BLaER1 treated with 17β-estradiol and CSF1 and Interleukin-3, amounts not matched to agents 10 nM and 100 nM (cell line): Measurements from ENCODE around the gene SLC2A3.
"Not testable (repeated sequence)": the region's sequence is repeated elsewhere in the genome, so short reads cannot be mapped to it uniquely, and the experiment has no call there.

ENCODE experiments used
- H3K27ac ChIP-seq, 11 experiments: shearing (Covaris generic); formaldehyde crosslinking; 2 replicates each; pipeline ENCODE4 v1.8.1; 2022
- H3K27me3 ChIP-seq, 11 experiments: shearing (Covaris generic); formaldehyde crosslinking; 2 replicates each; pipeline ENCODE4 v1.8.1; 2022
- H3K36me3 ChIP-seq, 11 experiments: shearing (Covaris generic); formaldehyde crosslinking; 2 replicates each; pipeline ENCODE4 v1.8.1; 2022
- H3K4me1 ChIP-seq, 10 experiments: shearing (Covaris generic); formaldehyde crosslinking; 2 replicates each; pipeline ENCODE4 v1.8.1; 2022
- H3K4me2 ChIP-seq, 11 experiments: shearing (Covaris generic); formaldehyde crosslinking; 2 replicates each; pipeline ENCODE4 v1.8.1; 2022
- H3K4me3 ChIP-seq, 10 experiments: shearing (Covaris generic); formaldehyde crosslinking; 2 replicates each; pipeline ENCODE4 v1.8.1; 2022
- H3K9ac ChIP-seq, 11 experiments: shearing (Covaris generic); formaldehyde crosslinking; 2 replicates each; pipeline ENCODE4 v1.8.1; 2022
- H3K9me3 ChIP-seq, 11 experiments: shearing (Covaris generic); formaldehyde crosslinking; replicated peaks in 1 of 11; 2 replicates each; pipeline ENCODE4 v1.8.1; 2022
- H4K20me1 ChIP-seq, 11 experiments: shearing (Covaris generic); formaldehyde crosslinking; 2 replicates each; pipeline ENCODE4 v1.8.1; 2022
- Cebpa-rat ChIP-seq, 11 experiments: shearing (Covaris generic); IDR thresholded peaks; 2 replicates each; pipeline ENCODE4 v1.8.1; 2022

SLC2A3 gene

GRCh38 chr12:7935590-7936581, at the start of gene SLC2A3:
Gene SLC2A3, minus strand, starts transcription at chr12:7936187. Its CDS starts 153 bp downstream, at chr12:7936034.
- Histone ChIP-seq H3K4me2 (peak within 1 kb of the TSS; percentile 77 to 93 (median 89)), H3K4me1 (peaks cover 35 to 58% (median 51%) of the 10 kb centered on the region in 10 experiments), H3K36me3 (peaks cover 40 to 49% (median 45%) of the 10 kb centered on the region in 11 experiments), H3K27ac (peak within 1 kb of the TSS; percentile 90 to 97 (median 96)), H3K27me3 (no peaks in the 10 kb centered on the region), H3K9ac (peak within 1 kb of the TSS; percentile 90 to 99 (median 95)), H3K9me3 (peaks cover 0 to 10% (median 0%) of the 10 kb centered on the region in 11 experiments; a peak in 3 of 22 replicates), H4K20me1 (peaks cover 48 to 51% (median 50%) of the 10 kb centered on the region in 11 experiments), H3K4me3 (peak within 1 kb of the TSS; percentile 80 to 99 (median 96))
- no peak for TF ChIP-seq Cebpa-rat (IDR thresholded peaks at IDR 0.05)

GRCh38 chr12:7984900-7985299, 48.9 kb upstream of the SLC2A3 start:
- H3K9ac ChIP-seq = no peak overlapping the region
- H3K4me2 ChIP-seq = no peak overlapping the region
- H3K27ac ChIP-seq = no peak overlapping the region
- H3K4me3 ChIP-seq = no peak overlapping the region
- H3K4me1 ChIP-seq = peaks cover 13 to 39% (median 17%) of the 10 kb centered on the region in 10 experiments
- H4K20me1 ChIP-seq = no peaks in the 10 kb centered on the region
- H3K36me3 ChIP-seq = no peaks in the 10 kb centered on the region
- H3K9me3 ChIP-seq = peaks cover 0 to 4% (median 0%) of the 10 kb centered on the region in 11 experiments; a peak in 1 of 22 replicates
- TF ChIP-seq Cebpa-rat (IDR thresholded peaks at IDR 0.05) = no peak
- no peaks in the 10 kb centered on the region for H3K27me3 ChIP-seq

GRCh38 chr12:7983460-7983859, 47.5 kb upstream of the SLC2A3 start:
- H3K4me1 ChIP-seq = peaks cover 0 to 25% (median 4%) of the 10 kb centered on the region in 10 experiments; a peak in 11 of 20 replicates
- H3K9ac ChIP-seq, H3K27ac ChIP-seq, H4K20me1 ChIP-seq, H3K36me3 ChIP-seq, H3K27me3 ChIP-seq, H3K4me3 ChIP-seq, H3K4me2 ChIP-seq, H3K9me3 ChIP-seq: not testable (repeated sequence)

DNA sequence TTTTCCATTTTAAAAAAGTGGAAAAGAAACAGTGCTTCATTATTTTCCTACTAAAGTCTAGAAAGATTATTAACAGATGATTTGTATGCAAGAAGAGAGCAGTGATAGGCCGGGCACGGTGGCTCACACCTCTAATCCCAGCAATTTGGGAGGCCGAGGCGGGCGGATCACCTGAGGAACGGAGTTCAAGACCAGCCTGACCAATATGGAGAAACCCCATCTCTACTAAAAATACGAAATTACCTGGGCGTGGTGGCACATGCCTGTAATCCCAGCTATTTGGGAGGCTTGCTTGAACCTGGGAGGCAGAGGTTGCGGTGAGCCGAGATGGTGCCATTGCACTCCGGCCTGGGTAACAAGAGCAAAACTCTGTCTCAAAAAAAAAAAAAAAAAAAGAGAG, 47.0 kb upstream of the SLC2A3 start:
- not testable (repeated sequence) for H3K4me2 ChIP-seq, H3K9ac ChIP-seq, H3K36me3 ChIP-seq, H3K27me3 ChIP-seq, H3K9me3 ChIP-seq, H4K20me1 ChIP-seq, H3K4me3 ChIP-seq, H3K27ac ChIP-seq
- peaks cover 0 to 20% (median 3%) of the 10 kb centered on the region in 10 experiments; a peak in 9 of 20 replicates for H3K4me1 ChIP-seq

DNA sequence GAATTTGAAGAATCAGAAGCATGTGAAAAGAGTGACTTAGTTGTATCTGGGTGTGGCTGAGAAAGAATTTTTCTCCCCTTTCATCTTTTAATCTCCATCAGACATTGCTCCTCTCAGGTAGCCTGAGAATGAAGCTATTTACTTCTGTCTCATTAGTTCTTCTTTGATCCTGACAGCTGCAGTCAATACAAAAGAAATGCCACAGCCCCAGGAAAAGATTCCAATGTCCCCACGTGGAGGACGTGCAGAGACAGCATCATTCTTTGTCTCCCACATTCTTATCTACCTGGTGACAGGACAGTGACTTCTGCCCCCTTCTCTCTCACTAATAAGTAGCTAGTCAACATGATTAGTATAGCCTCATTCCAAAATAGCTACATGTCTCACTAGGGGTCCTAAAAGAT, 46.3 kb upstream of the SLC2A3 start:
- H3K27ac ChIP-seq, H3K4me2 ChIP-seq, H3K4me3 ChIP-seq, H3K9ac ChIP-seq, H3K9me3 ChIP-seq, H4K20me1 ChIP-seq, H3K36me3 ChIP-seq, H3K27me3 ChIP-seq: not testable (repeated sequence)
- peaks cover 0 to 18% (median 5%) of the 10 kb centered on the region in 10 experiments; a peak in 11 of 20 replicates for H3K4me1 ChIP-seq

GRCh38 chr12:7981446-7981845, 45.5 kb upstream of the SLC2A3 start:
- H3K4me3 ChIP-seq = no peak overlapping the region
- H3K4me2 ChIP-seq = no peak overlapping the region
- no peaks in the 10 kb centered on the region for H4K20me1 ChIP-seq
- TF ChIP-seq Cebpa-rat (IDR thresholded peaks at IDR 0.05) = no peak
- no peak overlapping the region for H3K27ac ChIP-seq
- no peaks in the 10 kb centered on the region for H3K27me3 ChIP-seq
- peaks cover 8 to 21% (median 12%) of the 10 kb centered on the region in 10 experiments for H3K4me1 ChIP-seq
- H3K36me3 ChIP-seq = no peaks in the 10 kb centered on the region
- no peak overlapping the region for H3K9ac ChIP-seq
- H3K9me3 ChIP-seq = no peaks in the 10 kb centered on the region

DNA sequence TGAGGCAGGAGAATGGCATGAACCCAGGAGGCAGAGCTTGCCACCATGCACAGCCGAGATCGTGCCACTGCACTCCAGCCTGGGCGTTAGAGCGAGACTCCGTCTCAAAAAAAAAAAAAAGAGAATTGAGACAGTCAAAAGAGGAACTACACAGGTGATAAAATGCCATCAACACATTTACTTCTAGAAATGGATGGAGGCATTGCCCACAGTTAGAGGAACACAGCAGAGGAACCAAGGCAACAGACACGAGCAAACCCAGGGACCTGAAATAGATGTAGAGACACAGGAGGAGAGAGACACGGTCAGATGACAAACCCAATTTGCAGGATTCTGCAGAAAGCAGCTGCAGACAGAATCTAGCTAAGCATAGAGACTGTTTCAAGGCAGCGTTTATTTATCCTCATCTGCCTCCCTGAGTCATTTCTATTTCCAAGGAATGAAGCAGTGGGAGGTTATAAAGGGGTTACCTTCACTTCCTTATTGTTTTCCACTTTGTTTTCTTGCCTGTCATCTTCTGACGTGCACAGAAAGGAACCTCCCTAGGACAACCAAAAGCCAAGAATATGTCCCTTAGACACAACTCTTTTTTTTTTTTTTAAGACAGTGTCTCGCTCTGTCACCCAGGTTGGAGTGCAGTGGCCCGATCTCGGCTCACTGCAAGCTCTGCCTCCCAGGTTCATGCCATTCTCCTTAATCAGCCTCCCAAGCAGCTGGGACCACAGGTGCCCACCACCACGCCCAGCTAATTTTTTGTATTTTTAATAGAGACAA, 41.6 kb upstream of the SLC2A3 start:
- not testable (repeated sequence) for H3K27me3 ChIP-seq, H3K36me3 ChIP-seq, H3K9me3 ChIP-seq, H3K9ac ChIP-seq, H3K4me3 ChIP-seq, H4K20me1 ChIP-seq
- peak overlapping the region in 6 of 11 experiments; percentile 18 to 95 (median 26); a peak in 6 of 22 replicates for H3K27ac ChIP-seq
- H3K4me1 ChIP-seq = peaks cover 34 to 54% (median 49%) of the 10 kb centered on the region in 10 experiments
- peak overlapping the region; percentile 51 to 90 (median 64) for H3K4me2 ChIP-seq

GRCh38 chr12:7973457-7973825, 37.5 kb upstream of the SLC2A3 start:
- Histone ChIP-seq H3K36me3 (peaks cover 0 to 4% (median 0%) of the 10 kb centered on the region in 11 experiments; a peak in 4 of 22 replicates), H3K4me2 (peak overlapping the region in 10 of 11 experiments; percentile 65 to 90 (median 86); a peak in 21 of 22 replicates), H3K9ac (peak overlapping the region in 9 of 11 experiments; percentile 31 to 84 (median 75); a peak in 15 of 22 replicates), H3K4me1 (peaks cover 45 to 82% (median 75%) of the 10 kb centered on the region in 10 experiments), H3K27ac (peak overlapping the region in 10 of 11 experiments; percentile 52 to 97 (median 90); a peak in 20 of 22 replicates), H3K27me3 (no peaks in the 10 kb centered on the region), H3K9me3 (peaks cover 0 to 2% (median 0%) of the 10 kb centered on the region in 11 experiments; a peak in 3 of 22 replicates), H3K4me3 (peak overlapping the region in 4 of 10 experiments; percentile 41 to 47 (median 44); a peak in 3 of 20 replicates), H4K20me1 (no peaks in the 10 kb centered on the region)
- TF ChIP-seq Cebpa-rat (IDR thresholded peaks at IDR 0.05) = no peak
